NB4 (cell line): ENCODE results near the gene ERBIN.

ENCODE experiments used
- TF ChIP-seq, protein P1 (sequence below): IDR thresholded peaks from 2 replicates; pipeline ENCODE4 v1.6.1; 2011; ENCODE audit warnings: low read depth, low read length
- TF ChIP-seq, protein P2 (sequence below): IDR thresholded peaks from one replicate; pipeline ENCODE4 v1.5.1; 2012; ENCODE audit warnings: low read depth, low read length

DNA sequence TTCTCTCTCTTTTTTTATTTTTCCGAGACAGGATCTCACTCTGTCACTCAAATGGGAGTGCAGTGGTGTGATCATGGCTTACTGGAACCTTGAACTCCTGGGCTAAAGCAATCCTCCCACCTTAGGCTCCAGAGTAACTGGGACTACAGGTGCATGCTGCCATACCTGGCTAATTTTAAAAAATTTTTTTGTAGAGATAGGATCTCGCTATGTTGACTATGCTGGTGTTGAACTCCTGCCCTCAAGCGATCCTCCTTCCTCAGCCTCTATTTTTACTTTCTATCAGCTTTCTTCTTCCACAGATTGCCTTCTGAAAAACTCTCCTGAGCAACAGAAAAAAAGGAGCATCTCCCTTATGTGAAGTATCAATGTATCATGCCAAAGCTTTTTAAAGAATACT lies 14.1 kb upstream of the ERBIN start:
- TF ChIP-seq, protein P1, sequence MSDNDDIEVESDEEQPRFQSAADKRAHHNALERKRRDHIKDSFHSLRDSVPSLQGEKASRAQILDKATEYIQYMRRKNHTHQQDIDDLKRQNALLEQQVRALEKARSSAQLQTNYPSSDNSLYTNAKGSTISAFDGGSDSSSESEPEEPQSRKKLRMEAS: no peak
- TF ChIP-seq, protein P2, sequence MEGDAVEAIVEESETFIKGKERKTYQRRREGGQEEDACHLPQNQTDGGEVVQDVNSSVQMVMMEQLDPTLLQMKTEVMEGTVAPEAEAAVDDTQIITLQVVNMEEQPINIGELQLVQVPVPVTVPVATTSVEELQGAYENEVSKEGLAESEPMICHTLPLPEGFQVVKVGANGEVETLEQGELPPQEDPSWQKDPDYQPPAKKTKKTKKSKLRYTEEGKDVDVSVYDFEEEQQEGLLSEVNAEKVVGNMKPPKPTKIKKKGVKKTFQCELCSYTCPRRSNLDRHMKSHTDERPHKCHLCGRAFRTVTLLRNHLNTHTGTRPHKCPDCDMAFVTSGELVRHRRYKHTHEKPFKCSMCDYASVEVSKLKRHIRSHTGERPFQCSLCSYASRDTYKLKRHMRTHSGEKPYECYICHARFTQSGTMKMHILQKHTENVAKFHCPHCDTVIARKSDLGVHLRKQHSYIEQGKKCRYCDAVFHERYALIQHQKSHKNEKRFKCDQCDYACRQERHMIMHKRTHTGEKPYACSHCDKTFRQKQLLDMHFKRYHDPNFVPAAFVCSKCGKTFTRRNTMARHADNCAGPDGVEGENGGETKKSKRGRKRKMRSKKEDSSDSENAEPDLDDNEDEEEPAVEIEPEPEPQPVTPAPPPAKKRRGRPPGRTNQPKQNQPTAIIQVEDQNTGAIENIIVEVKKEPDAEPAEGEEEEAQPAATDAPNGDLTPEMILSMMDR: no peak
